Coronary artery (tissue), 2 donors: Measurements from ENCODE around the gene PIAS1.

ENCODE experiments used
- DNase-seq: peaks from one replicate; pipeline ENCODE4 v3.0.0-alpha.2; 2017; ENCODE audit warnings: low spot score
- H3K27ac ChIP-seq, 2 donors: fragments of 200-600 bp; sonication (generic); one replicate each; pipeline ENCODE4 v1.5.1; 2016 to 2019
- H3K4me3 ChIP-seq: fragments of 200-600 bp; sonication (generic); 2 replicates; pipeline ENCODE4 v1.5.1; 2016; ENCODE audit warnings: mild to moderate bottlenecking, moderate library complexity
- CTCF ChIP-seq: fragments of 200-600 bp; sonication (generic); IDR thresholded peaks from one replicate; pipeline ENCODE4 v1.5.1; 2019; ENCODE audit warnings: antibody characterized with exemption

The PIAS1 gene

GRCh38 chr15:68150187-68150586, 96.1 kb downstream of the PIAS1 start:
- TF ChIP-seq CTCF: no peak
- no peak overlapping the region for H3K27ac ChIP-seq
- H3K4me3 ChIP-seq: no peak overlapping the region
- DNase-seq: no peak

- Histone ChIP-seq H3K4me3 (no peak overlapping the region), H3K27ac (no peak overlapping the region)
- no peak for TF ChIP-seq CTCF
- DNase-seq: no peak
Observed at GRCh38 chr15:68151277-68151676, 97.2 kb downstream of the PIAS1 start.

GRCh38 chr15:68152342-68152741, 98.2 kb downstream of the PIAS1 start:
- H3K27ac ChIP-seq: no peak overlapping the region
- no peak for DNase-seq
- H3K4me3 ChIP-seq: no peak overlapping the region
- TF ChIP-seq CTCF: no peak

GRCh38 chr15:68154923-68155559, 100.9 kb downstream of the PIAS1 start:
- Histone ChIP-seq H3K4me3 (no peak overlapping the region), H3K27ac (no peak overlapping the region)
- no peak for DNase-seq
- TF ChIP-seq CTCF: peak; percentile 54

- no peak overlapping the region for H3K4me3 ChIP-seq
- H3K27ac ChIP-seq: peak overlapping the region in 1 of 2 donors; percentile 38
- no peak for TF ChIP-seq CTCF
- DNase-seq: no peak
Observed at GRCh38 chr15:68157074-68157473, 103.0 kb downstream of the PIAS1 start.

GRCh38 chr15:68158046-68158628, 104.0 kb downstream of the PIAS1 start:
- Histone ChIP-seq H3K27ac (peak overlapping the region; percentile 3 to 37), H3K4me3 (no peak overlapping the region)
- no peak for DNase-seq
- TF ChIP-seq CTCF: no peak

- TF ChIP-seq CTCF: no peak
- H3K4me3 ChIP-seq: no peak overlapping the region
- no peak for DNase-seq
- H3K27ac ChIP-seq: no peak overlapping the region
Observed at GRCh38 chr15:68163191-68163590, 109.1 kb downstream of the PIAS1 start.
